Loucy (cell line): ENCODE measurements around the gene GZF1.

Source experiments
- CTCF ChIP-seq: fragments of 200-600 bp; sonication (generic); conservative IDR thresholded peaks from 2 replicates; pipeline ENCODE4 v1.5.1; 2014; ENCODE audit warnings: mild to moderate bottlenecking, antibody characterized with exemption, low read length
- EZH2phosphoT487 ChIP-seq: fragments of 200-600 bp; IDR thresholded peaks from 2 replicates; pipeline ENCODE4 v1.6.1; 2018; ENCODE audit warnings: antibody characterized with exemption, mild to moderate bottlenecking, moderate library complexity, borderline replicate concordance

GRCh38 chr20:23367770-23368169 is 5.8 kb downstream of the GZF1 start:
- TF ChIP-seq CTCF = no peak
- TF ChIP-seq EZH2phosphoT487 = no peak
